Measurements from ENCODE around the gene IFI27L1.

DNA sequence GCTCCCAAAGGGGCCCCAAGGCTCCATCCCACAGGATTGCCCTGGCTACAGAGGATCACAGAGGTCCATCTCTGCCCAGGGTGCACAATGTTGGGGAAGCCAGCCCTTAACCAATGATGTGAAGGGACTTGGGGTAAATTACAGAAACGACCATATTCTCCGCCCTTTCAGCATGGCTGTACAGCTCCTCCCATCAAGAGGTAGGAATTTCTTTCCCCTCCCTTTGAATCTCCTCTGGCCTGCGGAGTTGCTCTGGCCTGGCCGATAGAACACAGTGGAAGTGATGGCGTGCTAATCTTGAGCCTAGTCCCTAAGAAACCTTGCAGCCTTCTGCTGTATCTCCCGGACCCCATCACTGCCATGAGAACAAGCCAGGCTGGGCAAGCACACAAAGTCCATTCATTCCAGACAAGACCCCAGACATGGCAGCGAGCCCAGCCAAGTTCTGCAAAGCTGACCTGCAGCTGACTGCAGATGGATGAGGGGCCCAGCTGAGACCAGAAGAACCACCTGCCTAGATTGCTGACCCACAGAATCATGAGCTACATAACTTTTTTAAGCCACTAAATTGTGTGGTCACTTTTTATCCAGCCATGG, 22.5 kb downstream of the IFI27L1 start:
- TF ChIP-seq, protein P1, sequence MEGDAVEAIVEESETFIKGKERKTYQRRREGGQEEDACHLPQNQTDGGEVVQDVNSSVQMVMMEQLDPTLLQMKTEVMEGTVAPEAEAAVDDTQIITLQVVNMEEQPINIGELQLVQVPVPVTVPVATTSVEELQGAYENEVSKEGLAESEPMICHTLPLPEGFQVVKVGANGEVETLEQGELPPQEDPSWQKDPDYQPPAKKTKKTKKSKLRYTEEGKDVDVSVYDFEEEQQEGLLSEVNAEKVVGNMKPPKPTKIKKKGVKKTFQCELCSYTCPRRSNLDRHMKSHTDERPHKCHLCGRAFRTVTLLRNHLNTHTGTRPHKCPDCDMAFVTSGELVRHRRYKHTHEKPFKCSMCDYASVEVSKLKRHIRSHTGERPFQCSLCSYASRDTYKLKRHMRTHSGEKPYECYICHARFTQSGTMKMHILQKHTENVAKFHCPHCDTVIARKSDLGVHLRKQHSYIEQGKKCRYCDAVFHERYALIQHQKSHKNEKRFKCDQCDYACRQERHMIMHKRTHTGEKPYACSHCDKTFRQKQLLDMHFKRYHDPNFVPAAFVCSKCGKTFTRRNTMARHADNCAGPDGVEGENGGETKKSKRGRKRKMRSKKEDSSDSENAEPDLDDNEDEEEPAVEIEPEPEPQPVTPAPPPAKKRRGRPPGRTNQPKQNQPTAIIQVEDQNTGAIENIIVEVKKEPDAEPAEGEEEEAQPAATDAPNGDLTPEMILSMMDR (IDR thresholded peaks at IDR 0.05; ENCODE audit: low read length) = no peak
- no peak for TF ChIP-seq EZH2 (optimal IDR thresholded peaks at IDR 0.05; ENCODE audit: low read depth, low read length)
- TF ChIP-seq EZH2phosphoT487 (IDR thresholded peaks at IDR 0.05; ENCODE audit: low read length) = no peak

Measured in MM.1S (cell line).